ENCODE measurements around the gene UBE2E2.

UBE2E2 gene

GRCh38 chr3:23480329-23480714 is 277.2 kb downstream of the UBE2E2 start:
- no peak for DNase-seq (ENCODE audit: low read depth in 2 of 2)

- no peak for DNase-seq (ENCODE audit: low read depth in 2 of 2)
Measured at GRCh38 chr3:23481011-23481615, 278.0 kb downstream of the UBE2E2 start.

- no peak for DNase-seq (ENCODE audit: low read depth in 2 of 2)
Measured at GRCh38 chr3:23481616-23482278, 278.6 kb downstream of the UBE2E2 start.

- DNase-seq (ENCODE audit: low read depth in 2 of 2) = no peak
Measured at GRCh38 chr3:23484386-23484785, 281.3 kb downstream of the UBE2E2 start.

- no peak for DNase-seq (ENCODE audit: low read depth in 2 of 2)
Measured at GRCh38 chr3:23485922-23486321, 282.8 kb downstream of the UBE2E2 start.

GRCh38 chr3:23487015-23487414 is 283.9 kb downstream of the UBE2E2 start:
- no peak for DNase-seq (ENCODE audit: low read depth in 2 of 2)

- no peak for DNase-seq (ENCODE audit: low read depth in 2 of 2)
Measured at GRCh38 chr3:23488618-23489017, 285.5 kb downstream of the UBE2E2 start.

- DNase-seq (ENCODE audit: low read depth in 2 of 2) = no peak
Measured at GRCh38 chr3:23489300-23490158, 286.4 kb downstream of the UBE2E2 start.

- no peak for DNase-seq (ENCODE audit: low read depth in 2 of 2)
Measured at GRCh38 chr3:23490459-23490858, 287.3 kb downstream of the UBE2E2 start.

GRCh38 chr3:23492057-23492456 is 288.9 kb downstream of the UBE2E2 start:
- DNase-seq (ENCODE audit: low read depth in 2 of 2) = no peak

- DNase-seq (ENCODE audit: low read depth in 2 of 2) = no peak
Measured at GRCh38 chr3:23493889-23494288, 290.8 kb downstream of the UBE2E2 start.

- no peak for DNase-seq (ENCODE audit: low read depth in 2 of 2)
Measured at GRCh38 chr3:23494967-23495366, 291.8 kb downstream of the UBE2E2 start.

GRCh38 chr3:23495507-23495906 is 292.4 kb downstream of the UBE2E2 start:
- DNase-seq (ENCODE audit: low read depth in 2 of 2) = no peak

- DNase-seq (ENCODE audit: low read depth in 2 of 2) = no peak
Measured at GRCh38 chr3:23496165-23496564, 293.0 kb downstream of the UBE2E2 start.

GRCh38 chr3:23497156-23497555 is 294.0 kb downstream of the UBE2E2 start:
- no peak for DNase-seq (ENCODE audit: low read depth in 2 of 2)

- no peak for DNase-seq (ENCODE audit: low read depth in 2 of 2)
Measured at GRCh38 chr3:23501201-23501802, 298.2 kb downstream of the UBE2E2 start.

- no peak for DNase-seq (ENCODE audit: low read depth in 2 of 2)
Measured at GRCh38 chr3:23508464-23508863, 305.3 kb downstream of the UBE2E2 start.

GRCh38 chr3:23518441-23518840 is 315.3 kb downstream of the UBE2E2 start:
- DNase-seq (ENCODE audit: low read depth in 2 of 2) = no peak

GRCh38 chr3:23519314-23520208 is 316.4 kb downstream of the UBE2E2 start:
- no peak for DNase-seq (ENCODE audit: low read depth in 2 of 2)

GRCh38 chr3:23527326-23527725 is 324.2 kb downstream of the UBE2E2 start:
- no peak for DNase-seq (ENCODE audit: low read depth in 2 of 2)

GRCh38 chr3:23533596-23533995 is 330.5 kb downstream of the UBE2E2 start:
- DNase-seq (ENCODE audit: low read depth in 2 of 2) = no peak

Measured in stimulated activated CD4-positive, alpha-beta T cell treated with anti-CD3 and anti-CD28 coated beads, Interleukin-12 subunit alpha, Interleukin-12 subunit beta, amount 100 ng/mL, for 24 hours (primary cell).